SK-N-MC (cell line): ENCODE results near the gene DAO.
"Not testable (repeated sequence)": the region's sequence is repeated elsewhere in the genome, so short reads cannot be mapped to it uniquely, and the experiment has no call there.

ENCODE experiments used
- DNase-seq: peaks from one replicate; pipeline ENCODE4 v3.0.0-alpha.2; 2011; ENCODE audit warnings: low read depth, low spot score
- H3K27ac ChIP-seq: fragments of 200-600 bp; sonication (generic); 2 replicates; pipeline ENCODE4 v1.5.1; 2016; ENCODE audit warnings: mixed run types
- H3K36me3 ChIP-seq: fragments of 200-600 bp; sonication (generic); 2 replicates; pipeline ENCODE4 v1.6.1; 2017; ENCODE audit warnings: antibody characterized with exemption, low read length, mixed read lengths; ENCODE audit not compliant: insufficient read depth
- H3K4me3 ChIP-seq: fragments of 200-600 bp; sonication (generic); 2 replicates; pipeline ENCODE4 v1.5.1; 2016
- H3K9ac ChIP-seq: fragments of 200-600 bp; sonication (generic); 2 replicates; pipeline ENCODE4 v1.8.0; 2017; ENCODE audit warnings: mixed run types, mixed read lengths; ENCODE audit not compliant: insufficient read length
- H3K9me3 ChIP-seq: fragments of 200-600 bp; sonication (generic); 2 replicates; pipeline ENCODE4 v1.6.1; 2017; ENCODE audit warnings: low read depth, mild to moderate bottlenecking, antibody characterized with exemption, low read length, moderate library complexity, mixed read lengths
- EZH2 ChIP-seq: fragments of 200-600 bp; sonication (generic); IDR thresholded peaks from one replicate; pipeline ENCODE4 v1.6.1; 2017; ENCODE audit warnings: antibody characterized with exemption
- FOXP2 ChIP-seq: optimal IDR thresholded peaks from 2 replicates; pipeline ENCODE3; 2011; ENCODE audit warnings: mild to moderate bottlenecking, moderate library complexity; ENCODE audit not compliant: insufficient read depth; ENCODE audit errors: extremely low read length, control extremely low read depth
- POLR2AphosphoS5 ChIP-seq: IDR thresholded peaks from 2 replicates; pipeline ENCODE4 v1.6.1; 2012; ENCODE audit warnings: mild to moderate bottlenecking, low read depth, low read length, borderline replicate concordance

DAO gene

GRCh38 chr12:108860443-108860842, 19.4 kb upstream of the DAO start:
- DNase-seq, result peak; percentile 42
- Histone ChIP-seq H3K9me3 (no peaks in the 10 kb centered on the region), H3K36me3 (peaks cover under 1% of the 10 kb centered on the region; the same call in 1 of the 2 replicates), H3K4me3 (peak overlapping the region; percentile 0; the same call in 1 of the 2 replicates), H3K9ac (peak overlapping the region; percentile 2), H3K27ac (peak overlapping the region; percentile 97)
- TF ChIP-seq FOXP2, result no peak
- TF ChIP-seq EZH2, result no peak
- TF ChIP-seq POLR2AphosphoS5, result no peak

- no peak for TF ChIP-seq EZH2
- no peak for TF ChIP-seq FOXP2
- TF ChIP-seq POLR2AphosphoS5, result no peak
- no peaks in the 10 kb centered on the region for H3K36me3 ChIP-seq
- H3K27ac ChIP-seq, result no peak overlapping the region
- no peak overlapping the region for H3K4me3 ChIP-seq
- no peak for DNase-seq
- H3K9ac ChIP-seq, result no peak overlapping the region
- no peaks in the 10 kb centered on the region for H3K9me3 ChIP-seq
These were observed 17.9 kb upstream of the DAO start for GRCh38 chr12:108861878-108862587.

GRCh38 chr12:108862588-108862959, 17.3 kb upstream of the DAO start:
- TF ChIP-seq EZH2 (no peak), FOXP2 (no peak), POLR2AphosphoS5 (no peak)
- H3K9me3 ChIP-seq, result no peaks in the 10 kb centered on the region
- DNase-seq, result no peak
- H3K36me3 ChIP-seq, result no peaks in the 10 kb centered on the region
- no peak overlapping the region for H3K27ac ChIP-seq
- no peak overlapping the region for H3K9ac ChIP-seq
- H3K4me3 ChIP-seq, result no peak overlapping the region

GRCh38 chr12:108865169-108865568, 14.7 kb upstream of the DAO start:
- TF ChIP-seq FOXP2 (no peak), POLR2AphosphoS5 (no peak), EZH2 (no peak)
- no peaks in the 10 kb centered on the region for H3K9me3 ChIP-seq
- H3K36me3 ChIP-seq, result no peaks in the 10 kb centered on the region
- no peak overlapping the region for H3K27ac ChIP-seq
- no peak overlapping the region for H3K9ac ChIP-seq
- no peak for DNase-seq
- H3K4me3 ChIP-seq, result no peak overlapping the region

- not testable (repeated sequence) for DNase-seq, H3K27ac ChIP-seq, H3K9ac ChIP-seq, H3K9me3 ChIP-seq, H3K36me3 ChIP-seq, H3K4me3 ChIP-seq
These were observed 13.8 kb upstream of the DAO start for GRCh38 chr12:108866083-108866482.

GRCh38 chr12:108868781-108869180, 11.1 kb upstream of the DAO start:
- H3K27ac ChIP-seq, result no peak overlapping the region
- TF ChIP-seq EZH2 (no peak), FOXP2 (no peak), POLR2AphosphoS5 (no peak)
- no peak overlapping the region for H3K4me3 ChIP-seq
- H3K9me3 ChIP-seq, result no peaks in the 10 kb centered on the region
- H3K36me3 ChIP-seq, result no peaks in the 10 kb centered on the region
- no peak for DNase-seq
- H3K9ac ChIP-seq, result no peak overlapping the region

GRCh38 chr12:108875280-108875679, 4.6 kb upstream of the DAO start:
- Histone ChIP-seq H3K4me3 (no peak overlapping the region), H3K36me3 (no peaks in the 10 kb centered on the region), H3K27ac (no peak overlapping the region), H3K9ac (no peak overlapping the region), H3K9me3 (no peaks in the 10 kb centered on the region)
- no peak for DNase-seq
- TF ChIP-seq POLR2AphosphoS5, result no peak
- no peak for TF ChIP-seq FOXP2
- no peak for TF ChIP-seq EZH2

GRCh38 chr12:108875682-108876361, 4.1 kb upstream of the DAO start:
- DNase-seq, result no peak
- no peaks in the 10 kb centered on the region for H3K9me3 ChIP-seq
- H3K4me3 ChIP-seq, result no peak overlapping the region
- TF ChIP-seq FOXP2 (no peak), POLR2AphosphoS5 (no peak), EZH2 (no peak)
- no peak overlapping the region for H3K9ac ChIP-seq
- H3K27ac ChIP-seq, result no peak overlapping the region
- H3K36me3 ChIP-seq, result no peaks in the 10 kb centered on the region

- Histone ChIP-seq H3K4me3 (no peak overlapping the region), H3K27ac (no peak overlapping the region), H3K36me3 (no peaks in the 10 kb centered on the region), H3K9me3 (no peaks in the 10 kb centered on the region), H3K9ac (no peak overlapping the region)
- DNase-seq, result no peak
- TF ChIP-seq EZH2, result no peak
These were observed 3.3 kb upstream of the DAO start for GRCh38 chr12:108876550-108876949.
